ENCODE results near the gene ZNF324. TPM values are rescaled to one million over a fixed set of nuclear protein-coding genes. Genes with fewer than 3 reads are reported as not detected.
"Not testable (repeated sequence)": the region's sequence is repeated elsewhere in the genome, so short reads cannot be mapped to it uniquely, and the experiment has no call there.

Gene ZNF324
- 6.3 TPM for polyA plus RNA-seq (ENCODE audit: insufficient read length)

- peak; percentile 98 for DNase-seq
Observed at GRCh38 chr19:58466760-58467589, at the start of gene ZNF324. Gene ZNF324 (plus strand): TSS chr19:58467080. CDS start chr19:58469186, 2,106 bp downstream.

- DNase-seq, result no peak
Observed at GRCh38 chr19:58428617-58429016, 38.3 kb upstream of the ZNF324 start.

DNA sequence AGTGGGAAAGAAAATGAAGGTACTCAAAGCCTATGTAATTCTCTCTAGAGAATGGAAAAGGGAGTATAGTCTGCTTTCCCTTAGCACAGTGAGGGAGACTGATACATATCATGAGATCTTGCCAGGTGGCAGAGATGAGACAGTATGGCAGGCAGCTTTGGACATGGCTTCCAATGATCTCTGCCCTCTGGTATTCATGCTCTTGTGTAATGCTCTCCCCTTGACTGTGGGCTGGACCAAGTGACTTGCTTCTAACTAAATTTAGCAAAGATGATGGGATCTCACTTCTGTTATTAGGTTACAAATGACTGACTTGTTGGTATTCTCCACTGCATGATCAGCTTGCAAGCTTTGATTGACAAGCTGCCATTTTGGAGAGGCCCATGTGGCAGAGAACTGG is 37.1 kb upstream of the ZNF324 start:
- DNase-seq, result no peak

- no peak for DNase-seq
Observed at GRCh38 chr19:58434217-58434616, 32.7 kb upstream of the ZNF324 start.

GRCh38 chr19:58439576-58440554 is 27.0 kb upstream of the ZNF324 start, which contains the start of gene ZNF132:
Gene ZNF132 (minus strand): TSS chr19:58440153. CDS start chr19:58439821, 332 bp downstream.
- peak; percentile 97 for DNase-seq

- DNase-seq, result no peak
Observed at GRCh38 chr19:58440556-58440955, 26.3 kb upstream of the ZNF324 start.

DNA sequence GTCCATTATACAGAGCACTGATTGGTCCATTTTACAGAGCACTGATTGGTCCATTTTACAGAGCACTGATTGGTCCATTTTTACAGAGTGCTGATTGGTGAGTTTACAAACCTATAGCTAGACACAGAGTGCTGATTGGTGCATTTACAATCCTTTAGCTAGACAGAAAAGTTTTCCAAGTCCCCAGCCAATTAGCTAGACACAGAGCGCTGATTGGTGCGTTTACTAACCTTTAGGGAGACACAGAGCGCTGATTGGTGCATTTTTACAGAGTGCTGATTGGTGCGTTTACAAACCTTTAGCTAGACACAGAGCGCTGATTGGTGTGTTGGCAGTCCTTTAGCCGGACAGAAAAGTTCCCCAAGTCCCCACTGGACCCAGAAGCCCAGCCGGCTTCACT is 23.9 kb upstream of the ZNF324 start:
- DNase-seq, result not testable (repeated sequence)

GRCh38 chr19:58448860-58449259 is 18.0 kb upstream of the ZNF324 start:
- DNase-seq, result not testable (repeated sequence)

- not testable (repeated sequence) for DNase-seq
Observed at GRCh38 chr19:58449980-58450379, 16.9 kb upstream of the ZNF324 start.

DNA sequence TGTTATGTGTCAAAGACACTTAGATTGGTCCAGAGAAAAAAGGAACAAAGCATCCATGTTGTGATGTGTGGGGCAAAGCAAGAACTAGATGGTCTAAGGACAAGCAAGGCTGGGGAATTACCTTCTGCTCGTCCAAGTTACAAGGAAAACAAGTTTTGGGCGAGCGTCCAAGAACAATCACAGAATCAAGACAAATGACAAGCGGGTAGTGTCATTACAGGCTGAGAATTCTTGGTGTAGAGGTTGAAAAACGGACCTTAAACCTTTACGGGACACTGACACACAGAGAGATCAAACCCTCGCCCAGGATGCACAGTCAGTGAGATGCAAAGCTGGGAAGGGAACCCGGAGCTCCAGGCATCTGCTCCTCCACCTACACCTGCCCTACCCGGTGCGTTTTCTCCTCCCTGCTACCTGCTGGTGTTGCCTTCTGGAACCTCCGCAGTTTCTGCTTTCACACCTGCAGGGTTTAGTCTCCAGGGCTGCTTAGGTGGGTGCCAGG is 16.0 kb upstream of the ZNF324 start:
- DNase-seq, result no peak

DNA sequence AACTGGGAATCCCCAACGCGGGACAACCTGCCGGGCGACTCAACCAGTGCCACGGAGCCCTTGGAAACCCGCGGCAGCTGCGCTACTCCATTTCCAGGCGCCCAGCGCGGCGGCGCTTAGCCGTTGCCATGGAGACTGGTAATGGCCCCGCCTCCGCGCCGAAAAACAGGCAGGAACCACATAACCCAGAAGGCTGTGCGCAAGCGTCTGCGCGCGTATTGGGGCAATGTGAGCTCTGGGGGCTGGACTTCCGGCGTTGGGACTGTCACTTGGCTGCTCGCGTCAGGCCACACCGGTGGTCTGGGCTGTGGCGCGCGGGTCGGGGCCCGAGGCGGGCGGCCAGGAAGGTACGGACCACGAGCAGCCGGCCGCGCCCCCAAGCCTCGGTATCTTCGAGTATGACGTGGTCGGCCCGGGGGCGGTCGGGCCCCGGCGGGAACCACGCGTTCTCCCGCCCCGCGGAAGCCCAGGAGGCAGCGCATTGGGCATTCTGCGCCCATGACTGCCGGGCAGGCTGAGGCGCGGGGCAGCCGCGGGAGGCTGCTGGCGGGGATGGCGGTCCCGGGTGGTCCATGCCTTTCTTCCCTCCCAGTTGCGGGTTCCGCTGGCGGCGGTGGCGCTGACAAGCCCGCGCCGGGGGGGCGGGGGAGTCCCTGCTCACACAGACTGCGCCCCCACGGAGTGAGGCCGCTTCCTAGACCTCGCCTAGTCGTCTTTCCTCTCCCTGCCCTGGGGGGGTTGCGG is 15.3 kb upstream of the ZNF324 start, which contains the start of gene ZNF324B:
Gene ZNF324B (plus strand): TSS at position 265 of the 744 bp plus-strand sequence. CDS start 2,080 bp downstream, outside the sequence.
- DNase-seq, result peak; percentile 97

- DNase-seq, result no peak
Observed at GRCh38 chr19:58453743-58454142, 13.1 kb upstream of the ZNF324 start.

GRCh38 chr19:58455306-58455705 is 11.6 kb upstream of the ZNF324 start:
- no peak for DNase-seq

GRCh38 chr19:58456111-58456510 is 10.8 kb upstream of the ZNF324 start:
- DNase-seq, result no peak

GRCh38 chr19:58460039-58460438 is 6.8 kb upstream of the ZNF324 start:
- no peak for DNase-seq

DNA sequence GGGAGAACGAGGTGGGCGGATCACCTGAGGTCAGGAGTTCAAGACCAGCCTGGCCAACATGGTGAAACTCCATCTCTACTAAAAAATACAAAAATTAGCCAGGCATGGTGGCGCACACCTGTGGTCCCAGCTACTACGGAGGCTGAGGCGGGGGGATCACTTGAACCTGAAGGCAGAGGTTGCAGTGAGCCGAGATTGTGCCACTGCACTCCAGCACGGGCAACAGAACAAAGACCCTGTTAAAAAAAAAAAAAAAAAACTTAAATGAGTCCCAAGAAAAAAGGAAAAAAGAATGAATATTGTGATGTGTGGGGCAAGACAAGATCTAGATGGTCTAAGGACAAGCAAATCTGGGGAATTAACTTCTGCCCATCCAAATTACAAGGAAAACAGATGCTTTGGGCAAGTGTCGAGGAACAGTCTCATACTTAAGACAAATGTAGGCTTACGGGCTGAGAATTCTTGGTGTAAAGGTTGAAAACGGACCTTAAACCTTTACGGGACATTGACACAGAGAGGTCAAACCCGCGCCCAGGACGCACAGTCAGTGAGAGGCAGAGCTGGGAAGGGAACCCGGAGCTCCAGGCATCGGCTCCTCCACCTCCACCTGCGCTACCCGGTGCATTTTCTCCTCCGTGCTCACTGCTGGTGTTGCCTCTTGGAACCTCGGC is 656 bp upstream of the ZNF324 start:
- no peak for DNase-seq

DNA sequence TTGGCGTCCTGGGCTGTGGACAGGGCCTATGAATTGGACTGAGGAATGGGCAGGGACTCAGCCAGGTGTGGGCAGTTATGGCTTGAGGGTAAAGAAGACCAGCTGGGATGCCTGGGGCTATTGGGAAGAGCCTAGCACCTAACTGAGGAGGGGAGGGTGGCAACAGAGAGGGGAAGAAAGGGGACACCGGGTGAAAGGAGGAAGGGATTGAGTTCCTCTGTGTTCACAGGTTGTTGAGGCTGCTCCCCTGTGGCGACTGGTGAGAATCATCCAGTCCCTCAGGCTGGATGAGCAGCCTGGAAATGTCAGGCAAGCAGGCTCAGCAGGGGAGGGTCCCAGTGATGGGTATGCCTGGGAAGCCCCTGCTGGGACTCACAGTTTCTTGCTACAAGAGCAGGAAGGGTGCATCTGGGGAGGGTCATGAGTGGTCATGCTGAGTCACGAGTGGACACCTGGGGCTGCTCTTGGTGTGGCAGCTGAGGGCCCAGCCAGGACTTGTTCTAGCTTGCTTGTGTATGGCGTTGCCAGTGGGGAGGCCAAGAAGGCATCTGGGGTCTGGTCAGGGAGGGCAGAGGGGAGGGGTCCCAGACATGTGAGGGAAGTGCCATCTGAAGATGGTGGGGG is 1.4 kb downstream of the ZNF324 start:
- DNase-seq, result no peak

DNA sequence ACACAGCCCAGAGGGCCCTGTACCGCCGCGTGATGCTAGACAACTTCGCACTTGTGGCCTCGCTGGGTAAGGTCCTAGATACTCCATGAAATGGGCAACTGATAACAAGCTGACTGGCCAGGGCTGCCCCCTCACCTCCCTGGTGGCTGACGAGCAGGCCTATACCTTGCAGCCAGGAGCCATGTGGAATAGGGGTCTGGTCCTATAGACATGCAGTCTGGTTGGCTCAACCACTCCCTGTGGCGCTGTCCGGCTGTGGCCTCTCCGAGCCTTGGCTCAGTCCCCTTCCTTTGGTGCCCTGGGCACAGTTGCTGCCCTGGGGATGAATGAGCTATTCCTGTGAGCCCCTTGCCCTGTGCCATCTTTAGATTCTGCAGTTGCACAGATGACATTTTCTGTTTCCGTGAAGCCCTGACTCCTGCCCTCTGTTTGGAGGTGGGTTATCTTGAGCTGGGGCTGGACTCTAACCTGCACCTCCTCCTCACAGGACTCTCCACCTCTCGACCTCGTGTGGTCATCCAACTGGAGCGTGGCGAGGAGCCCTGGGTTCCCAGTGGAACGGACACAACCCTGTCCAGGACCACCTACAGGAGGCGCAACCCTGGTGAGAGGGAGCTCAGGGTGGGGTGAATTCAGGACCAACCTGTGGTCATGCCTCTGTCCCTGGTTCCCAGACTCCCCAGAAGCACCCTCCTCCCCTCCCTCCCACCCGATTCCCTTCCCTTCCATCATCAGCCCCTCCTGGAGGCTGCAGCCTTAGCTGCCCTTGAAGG is 2.5 kb downstream of the ZNF324 start:
- DNase-seq, result no peak

GRCh38 chr19:58470837-58471543 is 4.1 kb downstream of the ZNF324 start:
- DNase-seq, result not testable (repeated sequence)

All from hindlimb muscle (tissue), 1 donor.